ENCODE data around the gene B4GALT4. TPM values are rescaled to one million over a fixed set of nuclear protein-coding genes. Genes with fewer than 3 reads are reported as not detected.
"Not testable (repeated sequence)": the region's sequence is repeated elsewhere in the genome, so short reads cannot be mapped to it uniquely, and the experiment has no call there.

B4GALT4 gene
- total RNA-seq, 2 donors from 2014 or later = 12.5 to 14.8 TPM

- 60 to 65% methylated on average over 6 of the region's 6 CpGs for WGBS, 2 donors
- peak; percentile 46 to 76 (median 66) for DNase-seq
Observed at GRCh38 chr3:119279101-119279554, 38.5 kb upstream of the B4GALT4 start.

GRCh38 chr3:119276680-119277079 is 36.0 kb upstream of the B4GALT4 start:
- 70 to 73% methylated on average over 5 of the region's 5 CpGs for WGBS, 2 donors
- Histone ChIP-seq H3K9me3 (no peaks in the 10 kb centered on the region), H3K27me3 (no peaks in the 10 kb centered on the region), H3K36me3 (replicated peaks in 1 of 2; ENCODE audit: insufficient read depth in 1 of 2, low read depth in 2 of 2) (no peaks in the 10 kb centered on the region), H3K27ac (no peak overlapping the region), H3K4me1 (peaks cover 5% of the 10 kb centered on the region), H3K4me3 (no peak overlapping the region)
- ATAC-seq = no peak
- no peak for DNase-seq
- no peak for TF ChIP-seq POLR2A (IDR thresholded peaks at IDR 0.05)
- TF ChIP-seq CTCF (IDR thresholded peaks at IDR 0.05) = no peak
- intact Hi-C loops (cut with DNase I) = no loop called here

More at GRCh38 chr3:119279101-119279554, 38.5 kb upstream of the B4GALT4 start:
- no peak overlapping the region for H3K4me3 ChIP-seq
- H3K9me3 ChIP-seq = peaks cover 0 to 11% (median 0%) of the 10 kb centered on the region in 3 donors
- intact Hi-C loops (cut with DNase I) = no loop called here
- H3K27ac ChIP-seq = no peak overlapping the region
- H3K4me1 ChIP-seq = peaks cover 5% of the 10 kb centered on the region
- no peak for TF ChIP-seq CTCF (IDR thresholded peaks at IDR 0.05)
- TF ChIP-seq POLR2A (IDR thresholded peaks at IDR 0.05) = no peak
- H3K27me3 ChIP-seq = no peaks in the 10 kb centered on the region
- no peaks in the 10 kb centered on the region for H3K36me3 ChIP-seq (replicated peaks in 1 of 2; ENCODE audit: insufficient read depth in 1 of 2, low read depth in 2 of 2)
- peak; percentile 84 for ATAC-seq

GRCh38 chr3:119270212-119270611 is 29.5 kb upstream of the B4GALT4 start:
- H3K27me3 ChIP-seq; H3K27ac ChIP-seq; H3K9me3 ChIP-seq; DNase-seq; intact Hi-C loops (cut with DNase I); H3K4me3 ChIP-seq; ATAC-seq; H3K4me1 ChIP-seq; H3K36me3 ChIP-seq (replicated peaks in 1 of 2; ENCODE audit: insufficient read depth in 1 of 2, low read depth in 2 of 2): not testable (repeated sequence)
- WGBS, 2 donors = 65 to 72% methylated on average over 2 of the region's 2 CpGs

GRCh38 chr3:119261055-119261454 is 20.4 kb upstream of the B4GALT4 start:
- H3K4me1 ChIP-seq = peaks cover 8% of the 10 kb centered on the region
- no peaks in the 10 kb centered on the region for H3K36me3 ChIP-seq (replicated peaks in 1 of 2; ENCODE audit: insufficient read depth in 1 of 2, low read depth in 2 of 2)
- TF ChIP-seq POLR2A (IDR thresholded peaks at IDR 0.05) = no peak
- no peak for TF ChIP-seq CTCF (IDR thresholded peaks at IDR 0.05)
- no peaks in the 10 kb centered on the region for H3K9me3 ChIP-seq
- no peak overlapping the region for H3K27ac ChIP-seq
- ATAC-seq (no peak), DNase-seq (no peak)
- intact Hi-C loops (cut with DNase I) = no loop called here
- 79% methylated on average over 6 of the region's 6 CpGs for WGBS, 2 donors
- no peak overlapping the region for H3K4me3 ChIP-seq
- no peaks in the 10 kb centered on the region for H3K27me3 ChIP-seq

- Histone ChIP-seq H3K36me3 (replicated peaks in 1 of 2; ENCODE audit: insufficient read depth in 1 of 2, low read depth in 2 of 2) (no peaks in the 10 kb centered on the region), H3K4me1 (peaks cover 8% of the 10 kb centered on the region), H3K27ac (no peak overlapping the region), H3K4me3 (no peak overlapping the region), H3K9me3 (no peaks in the 10 kb centered on the region), H3K27me3 (no peaks in the 10 kb centered on the region)
- intact Hi-C loops (cut with DNase I) = no loop called here
- ATAC-seq = no peak
- 82 to 87% methylated on average over 4 of the region's 4 CpGs for WGBS, 2 donors
- no peak for TF ChIP-seq POLR2A (IDR thresholded peaks at IDR 0.05)
- no peak for TF ChIP-seq CTCF (IDR thresholded peaks at IDR 0.05)
- DNase-seq = no peak
Observed at GRCh38 chr3:119259821-119260220, 19.1 kb upstream of the B4GALT4 start.
